ENCODE measurements around the gene CCND2.
A peak's percentile ranks its signal among the peaks of the same experiment; 100 is the strongest.

The CCND2 gene

GRCh38 chr12:4256043-4256826 is 17.3 kb upstream of the CCND2 start:
- no peak for TF ChIP-seq CTCF (IDR thresholded peaks at IDR 0.05; ENCODE audit: low read depth, low read length)
- DNase-seq (ENCODE audit: low read depth in 2 of 2) = no peak
- H3K4me3 ChIP-seq (replicated peaks in 1 of 2; ENCODE audit: low read depth in 2 of 2, low read length in 2 of 2) = no peak overlapping the region

- DNase-seq (ENCODE audit: low read depth in 2 of 2) = no peak
Observed at GRCh38 chr12:4257442-4257841, 16.1 kb upstream of the CCND2 start.

GRCh38 chr12:4259099-4259498 is 14.5 kb upstream of the CCND2 start:
- no peak overlapping the region for H3K4me3 ChIP-seq (replicated peaks in 1 of 2; ENCODE audit: low read depth in 2 of 2, low read length in 2 of 2)
- TF ChIP-seq CTCF (IDR thresholded peaks at IDR 0.05; ENCODE audit: low read depth, low read length) = no peak
- DNase-seq (ENCODE audit: low read depth in 2 of 2) = no peak

More at GRCh38 chr12:4257442-4257841, 16.1 kb upstream of the CCND2 start:
- TF ChIP-seq CTCF (IDR thresholded peaks at IDR 0.05; ENCODE audit: low read depth, low read length) = no peak
- H3K4me3 ChIP-seq (replicated peaks in 1 of 2; ENCODE audit: low read depth in 2 of 2, low read length in 2 of 2) = no peak overlapping the region

- TF ChIP-seq CTCF (IDR thresholded peaks at IDR 0.05; ENCODE audit: low read depth, low read length) = no peak
- no peak overlapping the region for H3K4me3 ChIP-seq (replicated peaks in 1 of 2; ENCODE audit: low read depth in 2 of 2, low read length in 2 of 2)
- no peak for DNase-seq (ENCODE audit: low read depth in 2 of 2)
Observed at GRCh38 chr12:4261655-4262054, 11.9 kb upstream of the CCND2 start.

GRCh38 chr12:4265280-4265679 is 8.3 kb upstream of the CCND2 start:
- no peak for TF ChIP-seq CTCF (IDR thresholded peaks at IDR 0.05; ENCODE audit: low read depth, low read length)
- DNase-seq (ENCODE audit: low read depth in 2 of 2) = peak in 1 of 2 donors; percentile 80
- no peak overlapping the region for H3K4me3 ChIP-seq (replicated peaks in 1 of 2; ENCODE audit: low read depth in 2 of 2, low read length in 2 of 2)

- TF ChIP-seq CTCF (IDR thresholded peaks at IDR 0.05; ENCODE audit: low read depth, low read length) = no peak
- DNase-seq (ENCODE audit: low read depth in 2 of 2) = no peak
- no peak overlapping the region for H3K4me3 ChIP-seq (replicated peaks in 1 of 2; ENCODE audit: low read depth in 2 of 2, low read length in 2 of 2)
Observed at GRCh38 chr12:4266990-4267389, 6.6 kb upstream of the CCND2 start.

All from cardiac fibroblast (primary cell).